PC-3 (cell line): ENCODE measurements around the gene MTCL1. TPM values are rescaled to one million over a fixed set of nuclear protein-coding genes. Genes with fewer than 3 reads are reported as not detected.

Source experiments
- ATAC-seq: fragments of 200-7000 bp; cut with Tn5 transposase; 2 replicates; pipeline ENCODE4 v1.9.1; 2020; ENCODE audit warnings: mild to moderate bottlenecking, moderate library complexity
- BruUV-seq: library from RNA; stranded (reverse); fragments of 400-500 nt; replicated peaks from 2 replicates; lab custom pipeline; 2021; lab: Mats Ljungman, UMichigan
- CTCF ChIA-PET: fragments of 300-600 bp; sonication (Branson Sonifier 250); formaldehyde crosslinking; loops from one replicate; lab custom pipeline; 2022; ENCODE audit warnings: antibody characterized with exemption; lab: Charles Lee
- POLR2A ChIA-PET: fragments of 300-600 bp; sonication (Branson Sonifier 250); formaldehyde crosslinking; loops from one replicate; lab custom pipeline; 2022; ENCODE audit warnings: antibody characterized with exemption; ENCODE audit not compliant: unreplicated experiment; lab: Charles Lee
- DNase-seq: peaks from one replicate; pipeline ENCODE4 v3.0.0-alpha.2; 2015
- H2AFZ ChIP-seq: fragments of 300-600 bp; sonication (generic); 2 replicates; pipeline ENCODE4 v1.6.0; 2016; ENCODE audit warnings: antibody characterized with exemption, low read length
- H3F3A ChIP-seq: fragments of 300-600 bp; sonication (generic); one replicate; pipeline ENCODE4 v1.6.0; 2017; ENCODE audit warnings: antibody characterized with exemption, low read length, control low read depth, mild to moderate bottlenecking; ENCODE audit not compliant: unreplicated experiment
- H3K27ac ChIP-seq: fragments of 300-600 bp; sonication (generic); 2 replicates; pipeline ENCODE4 v1.5.1; 2016; ENCODE audit warnings: mild to moderate bottlenecking, low read length
- H3K27me3 ChIP-seq: fragments of 300-600 bp; sonication (generic); 2 replicates; pipeline ENCODE4 v1.6.1; 2016; ENCODE audit warnings: low read length, mixed read lengths
- H3K36me3 ChIP-seq: fragments of 300-600 bp; sonication (generic); 2 replicates; pipeline ENCODE4 v1.6.1; 2016; ENCODE audit warnings: low read depth, mixed run types, low read length, mixed read lengths
- H3K4me1 ChIP-seq: fragments of 300-600 bp; sonication (generic); 2 replicates; pipeline ENCODE4 v1.5.1; 2016; ENCODE audit warnings: low read length; ENCODE audit not compliant: insufficient read depth
- H3K4me2 ChIP-seq: fragments of 300-600 bp; sonication (generic); 2 replicates; pipeline ENCODE4 v1.6.0; 2016; ENCODE audit warnings: low read length
- H3K4me3 ChIP-seq: fragments of 300-600 bp; sonication (generic); 2 replicates; pipeline ENCODE4 v1.5.1; 2016; ENCODE audit warnings: mild to moderate bottlenecking, low read length, mixed read lengths
- H3K79me2 ChIP-seq: fragments of 300-600 bp; sonication (generic); 2 replicates; pipeline ENCODE4 v1.6.1; 2017; ENCODE audit warnings: low read length, mixed read lengths
- H3K9ac ChIP-seq: fragments of 300-600 bp; sonication (generic); 2 replicates; pipeline ENCODE4 v1.6.0; 2016; ENCODE audit warnings: mild to moderate bottlenecking, low read length
- H3K9me2 ChIP-seq: fragments of 300-600 bp; sonication (generic); replicated peaks from 2 replicates; pipeline ENCODE4 v1.6.1; 2016; ENCODE audit warnings: mixed run types, low read length, mixed read lengths
- H3K9me3 ChIP-seq: fragments of 300-600 bp; sonication (generic); 2 replicates; pipeline ENCODE4 v1.6.1; 2016; ENCODE audit warnings: low read length, mixed read lengths
- H4K20me1 ChIP-seq: fragments of 300-600 bp; sonication (generic); 2 replicates; pipeline ENCODE4 v1.6.1; 2016; ENCODE audit warnings: low read length, mixed read lengths
- EZH2 ChIP-seq: fragments of 300-600 bp; sonication (generic); IDR thresholded peaks from one replicate; pipeline ENCODE4 v1.6.1; 2017; ENCODE audit warnings: antibody characterized with exemption, mild to moderate bottlenecking, low read length; ENCODE audit not compliant: unreplicated experiment
- EZH2phosphoT487 ChIP-seq: fragments of 300-600 bp; sonication (generic); IDR thresholded peaks from 2 replicates; pipeline ENCODE4 v1.6.1; 2018; ENCODE audit warnings: mild to moderate bottlenecking, antibody characterized with exemption, low read length, borderline replicate concordance
- intact Hi-C: fragments of 100-400 bp; cut with micrococcal nuclease; formaldehyde crosslinking; loops from 2 replicates; pipeline ENCODE4 v1.9.0; 2023
- total RNA-seq: library from RNA; depleted of rRNA; stranded (reverse); fragments of >200 nt; gene quantifications from 2 replicates; pipeline ENCODE4 v1.2.3, GENCODE V29; 2014
- TF ChIP-seq, protein P1 (sequence below): fragments of 300-600 bp; sonication (generic); conservative IDR thresholded peaks from 2 replicates; pipeline ENCODE4 v1.5.1; 2017; ENCODE audit warnings: antibody characterized with exemption, low read depth, mild to moderate bottlenecking, low read length

MTCL1 gene
- total RNA-seq, 1 experiment from 2014 or later = 33.1 TPM

GRCh38 chr18:8660316-8660715 lies 45.0 kb upstream of the MTCL1 start:
- no peak for ATAC-seq
- Histone ChIP-seq H3K4me3 (no peak overlapping the region), H3K27ac (no peak overlapping the region), H2AFZ (no peak overlapping the region), H3K9ac (no peak overlapping the region), H3K27me3 (no peaks in the 10 kb centered on the region), H3K79me2 (no peaks in the 10 kb centered on the region), H3K4me2 (no peak overlapping the region), H3K4me1 (peaks cover 21% of the 10 kb centered on the region), H3F3A (no peaks in the 10 kb centered on the region), H3K36me3 (no peaks in the 10 kb centered on the region), H4K20me1 (no peaks in the 10 kb centered on the region), H3K9me2 (no peaks in the 10 kb centered on the region), H3K9me3 (no peaks in the 10 kb centered on the region)
- no peak for DNase-seq
- CTCF ChIA-PET = interaction anchor here (1.7 kb wide), 1 partner anchor 36 kb away, joined by 5 read pairs; no protein-coding TSS in a partner anchor
- POLR2A ChIA-PET = no interaction called here
- BruUV-seq = no TSS peak
- intact Hi-C loops = no loop called here
- TF ChIP-seq, protein P1, sequence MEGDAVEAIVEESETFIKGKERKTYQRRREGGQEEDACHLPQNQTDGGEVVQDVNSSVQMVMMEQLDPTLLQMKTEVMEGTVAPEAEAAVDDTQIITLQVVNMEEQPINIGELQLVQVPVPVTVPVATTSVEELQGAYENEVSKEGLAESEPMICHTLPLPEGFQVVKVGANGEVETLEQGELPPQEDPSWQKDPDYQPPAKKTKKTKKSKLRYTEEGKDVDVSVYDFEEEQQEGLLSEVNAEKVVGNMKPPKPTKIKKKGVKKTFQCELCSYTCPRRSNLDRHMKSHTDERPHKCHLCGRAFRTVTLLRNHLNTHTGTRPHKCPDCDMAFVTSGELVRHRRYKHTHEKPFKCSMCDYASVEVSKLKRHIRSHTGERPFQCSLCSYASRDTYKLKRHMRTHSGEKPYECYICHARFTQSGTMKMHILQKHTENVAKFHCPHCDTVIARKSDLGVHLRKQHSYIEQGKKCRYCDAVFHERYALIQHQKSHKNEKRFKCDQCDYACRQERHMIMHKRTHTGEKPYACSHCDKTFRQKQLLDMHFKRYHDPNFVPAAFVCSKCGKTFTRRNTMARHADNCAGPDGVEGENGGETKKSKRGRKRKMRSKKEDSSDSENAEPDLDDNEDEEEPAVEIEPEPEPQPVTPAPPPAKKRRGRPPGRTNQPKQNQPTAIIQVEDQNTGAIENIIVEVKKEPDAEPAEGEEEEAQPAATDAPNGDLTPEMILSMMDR = no peak
- no peak for TF ChIP-seq EZH2phosphoT487
- no peak for TF ChIP-seq EZH2

DNA sequence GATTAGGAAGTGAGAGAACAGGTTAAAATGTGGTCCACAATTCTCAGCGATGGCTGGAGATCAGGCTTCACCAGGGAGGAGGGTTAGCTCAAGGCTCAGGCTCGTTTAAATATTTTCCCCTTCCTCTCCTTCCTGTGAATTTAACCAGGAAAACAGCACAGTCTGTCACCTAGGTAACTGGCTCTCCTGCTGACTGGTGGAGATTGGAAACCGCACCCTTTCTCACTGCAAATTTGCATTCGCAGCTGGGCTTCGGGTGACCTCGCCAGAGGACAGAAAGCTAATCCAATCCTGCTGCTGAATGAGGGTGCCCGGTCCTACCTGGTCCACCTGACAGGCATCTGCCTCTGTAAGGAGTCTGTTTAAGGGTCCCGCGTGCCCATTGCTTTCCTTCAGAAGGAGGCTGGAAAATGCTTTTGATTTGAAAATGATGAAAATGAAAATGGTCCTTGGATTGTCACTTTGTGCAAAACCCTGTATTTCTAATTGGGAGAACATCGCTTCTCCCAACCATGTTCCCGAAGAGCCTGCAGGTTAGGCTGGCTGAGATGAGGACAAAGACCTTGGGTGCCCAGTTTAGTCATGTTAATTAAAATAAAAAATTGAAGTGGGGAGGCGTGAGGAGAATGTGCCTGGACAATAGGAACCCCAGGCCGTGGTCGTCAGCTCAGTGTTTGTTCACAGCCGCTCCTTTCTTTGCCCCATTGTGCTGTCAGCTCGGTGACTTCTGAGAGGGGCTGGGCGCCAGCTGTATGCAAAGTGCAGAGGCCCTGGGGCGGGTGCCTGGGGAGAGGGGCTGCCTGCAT lies 43.4 kb upstream of the MTCL1 start:
- H3K27me3 ChIP-seq = no peaks in the 10 kb centered on the region
- no peak for TF ChIP-seq EZH2
- TF ChIP-seq, protein P1 = no peak
- no peaks in the 10 kb centered on the region for H3F3A ChIP-seq
- ATAC-seq = peak; percentile 55
- no peak overlapping the region for H3K4me3 ChIP-seq
- peak overlapping the region; percentile 22 for H2AFZ ChIP-seq
- no peaks in the 10 kb centered on the region for H4K20me1 ChIP-seq
- peak; percentile 53 for DNase-seq
- peak overlapping the region; percentile 44 for H3K4me2 ChIP-seq
- peaks cover 26% of the 10 kb centered on the region for H3K4me1 ChIP-seq
- no peak overlapping the region for H3K9ac ChIP-seq
- no peak overlapping the region for H3K27ac ChIP-seq
- no peaks in the 10 kb centered on the region for H3K79me2 ChIP-seq
- no peaks in the 10 kb centered on the region for H3K9me2 ChIP-seq
- intact Hi-C loops = no loop called here
- BruUV-seq = no TSS peak
- POLR2A ChIA-PET = no interaction called here
- H3K9me3 ChIP-seq = no peaks in the 10 kb centered on the region
- CTCF ChIA-PET = no interaction called here
- H3K36me3 ChIP-seq = no peaks in the 10 kb centered on the region

DNA sequence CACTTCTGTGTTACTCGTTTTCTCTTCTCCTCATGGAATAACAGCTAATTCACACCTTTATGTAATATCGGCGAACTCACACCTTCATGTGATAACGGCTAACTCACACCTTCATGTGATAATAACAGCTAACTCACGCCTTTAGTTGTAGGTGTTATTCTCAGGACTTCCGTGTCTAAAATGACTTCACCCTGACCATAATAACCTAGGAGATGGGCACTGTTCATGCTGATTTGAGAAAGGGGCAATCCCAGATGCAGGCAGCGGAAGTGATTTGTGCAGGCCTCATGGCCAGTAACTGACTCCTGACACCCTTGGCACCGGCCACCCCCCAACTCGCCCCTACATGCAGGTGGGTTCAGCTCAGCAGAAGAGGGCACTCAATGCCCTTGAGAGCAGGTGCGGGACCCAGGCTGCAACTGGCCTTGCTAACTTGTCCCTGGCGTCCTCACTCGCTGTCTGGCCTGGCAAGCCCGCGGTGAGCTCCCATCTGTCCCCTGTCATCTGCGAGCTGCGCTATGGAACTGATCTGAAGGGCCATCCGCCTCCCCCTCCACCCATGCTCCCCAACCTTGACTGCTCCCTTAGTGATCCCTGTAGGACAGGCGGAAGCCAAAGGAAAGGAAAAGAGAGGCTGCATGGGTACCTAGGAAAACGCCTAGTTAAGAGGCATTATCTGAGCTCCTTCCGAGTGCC lies 42.6 kb upstream of the MTCL1 start:
- no TSS peak for BruUV-seq
- no peak overlapping the region for H3K4me2 ChIP-seq
- CTCF ChIA-PET = no interaction called here
- no peaks in the 10 kb centered on the region for H3K9me2 ChIP-seq
- POLR2A ChIA-PET = no interaction called here
- no peaks in the 10 kb centered on the region for H3K79me2 ChIP-seq
- DNase-seq (no peak), ATAC-seq (no peak)
- intact Hi-C loops = no loop called here
- no peaks in the 10 kb centered on the region for H4K20me1 ChIP-seq
- H3K27me3 ChIP-seq = no peaks in the 10 kb centered on the region
- H3K4me3 ChIP-seq = no peak overlapping the region
- peaks cover 26% of the 10 kb centered on the region for H3K4me1 ChIP-seq
- no peak overlapping the region for H2AFZ ChIP-seq
- no peak for TF ChIP-seq EZH2phosphoT487
- TF ChIP-seq, protein P1 = no peak
- no peak for TF ChIP-seq EZH2
- no peak overlapping the region for H3K9ac ChIP-seq
- H3F3A ChIP-seq = no peaks in the 10 kb centered on the region
- no peaks in the 10 kb centered on the region for H3K36me3 ChIP-seq
- no peaks in the 10 kb centered on the region for H3K9me3 ChIP-seq
- no peak overlapping the region for H3K27ac ChIP-seq
